NCI-H82 treated with DMSO at 0.1 percent for 48 hours (cell line): ENCODE results near the gene ZNF385B.

ENCODE experiments used
- DNase-seq: peaks from one replicate; lab custom pipeline; 2025; ENCODE audit not compliant: unreplicated experiment; lab: John Stamatoyannopoulos, UW

The ZNF385B gene

DNA sequence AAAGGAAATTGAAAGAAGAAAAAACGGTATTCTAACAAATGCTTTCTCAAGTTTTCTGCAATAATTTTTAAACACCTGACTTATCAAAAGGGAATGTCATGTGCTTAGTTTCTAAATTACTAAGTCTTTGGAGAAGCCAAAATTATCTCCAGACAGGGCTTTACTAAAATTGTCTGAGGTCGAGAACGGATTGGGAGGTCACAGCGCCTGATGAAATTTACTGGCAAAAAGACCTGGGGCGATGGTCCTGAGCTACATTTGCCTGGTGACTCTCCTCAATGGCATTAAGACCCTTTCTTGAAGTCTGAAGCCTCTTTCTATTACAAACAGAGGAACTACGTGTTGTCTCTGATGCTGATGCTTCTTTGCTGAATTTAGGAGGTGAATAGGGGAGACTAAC, 305.0 kb downstream of the ZNF385B start:
- DNase-seq = no peak

DNA sequence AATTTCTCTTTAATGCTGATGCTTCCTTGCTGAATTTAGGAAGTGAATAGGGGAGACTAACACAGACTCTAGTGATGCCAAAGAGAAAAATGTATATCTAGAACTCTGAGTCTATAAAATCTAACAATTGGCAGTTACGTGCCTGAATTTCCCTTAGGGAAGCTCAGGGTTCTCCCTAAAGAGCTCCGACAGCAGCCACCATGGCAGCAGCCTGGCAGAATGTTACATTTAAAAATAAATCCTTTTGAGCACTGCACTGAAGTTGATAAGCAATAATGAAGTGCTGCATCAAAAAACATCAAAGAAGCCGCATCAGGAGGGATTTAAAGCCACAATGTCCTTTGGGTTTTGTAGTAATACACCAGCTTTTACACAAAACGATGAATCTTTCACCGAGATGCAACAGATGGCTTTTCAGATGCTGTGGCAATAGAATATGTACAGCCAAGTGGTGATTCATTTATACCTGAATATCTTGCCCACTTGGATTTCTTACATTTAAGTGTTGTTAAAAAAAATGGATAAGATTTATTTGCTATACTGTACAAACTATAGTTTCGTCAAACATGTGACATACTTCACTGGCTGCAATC, 305.6 kb downstream of the ZNF385B start:
- DNase-seq = no peak

DNA sequence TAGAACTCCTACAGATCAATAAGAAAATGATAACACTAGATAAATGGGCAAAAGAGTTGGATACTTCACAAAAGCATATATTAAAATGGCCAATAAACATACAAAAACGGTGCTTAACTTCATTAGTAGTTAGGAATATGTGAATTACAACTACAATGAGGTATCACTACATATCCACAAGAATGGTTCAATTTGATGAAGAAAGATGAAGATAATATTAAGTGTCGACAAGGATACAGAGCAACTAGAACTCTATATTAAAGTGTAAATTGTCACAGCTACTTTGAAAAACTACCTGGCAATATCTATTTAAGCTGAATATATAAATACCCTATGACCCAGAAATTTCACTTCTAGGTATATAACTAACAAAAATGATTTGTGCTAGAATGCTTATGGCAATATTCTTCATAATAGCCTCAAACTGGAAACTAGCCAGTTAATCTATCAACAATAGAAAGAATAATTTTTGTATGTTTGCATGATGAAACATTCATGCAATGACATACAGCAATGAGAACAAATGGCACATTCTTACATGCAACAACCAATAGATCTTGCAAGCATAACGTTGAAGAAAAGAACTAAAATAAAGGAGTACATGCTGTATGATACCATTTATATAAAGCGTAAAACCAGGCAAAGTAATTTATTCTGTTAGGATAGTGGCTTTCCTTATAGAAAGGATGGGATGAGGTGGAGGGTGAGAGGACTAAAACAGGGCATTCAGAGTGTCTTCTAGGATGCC, 306.6 kb downstream of the ZNF385B start:
- no peak for DNase-seq

DNA sequence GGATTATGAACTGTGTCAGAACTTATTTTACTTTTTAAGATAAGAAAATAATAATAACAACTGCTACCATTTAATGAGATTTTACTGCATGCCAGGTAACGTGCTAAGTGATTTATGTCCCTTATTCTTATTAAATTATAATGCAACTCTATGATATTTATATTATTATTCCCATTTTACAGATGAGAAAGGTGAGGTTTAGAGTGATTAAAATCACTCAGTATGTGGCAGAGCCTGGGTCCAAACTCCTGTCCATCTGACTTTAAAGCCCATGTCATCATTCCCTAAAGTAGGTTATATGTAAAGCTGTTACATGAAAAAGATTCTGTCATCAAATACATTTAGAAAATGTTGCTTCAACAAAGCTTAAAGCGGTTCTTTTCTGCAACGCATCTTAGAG, 308.0 kb downstream of the ZNF385B start:
- DNase-seq = no peak

DNA sequence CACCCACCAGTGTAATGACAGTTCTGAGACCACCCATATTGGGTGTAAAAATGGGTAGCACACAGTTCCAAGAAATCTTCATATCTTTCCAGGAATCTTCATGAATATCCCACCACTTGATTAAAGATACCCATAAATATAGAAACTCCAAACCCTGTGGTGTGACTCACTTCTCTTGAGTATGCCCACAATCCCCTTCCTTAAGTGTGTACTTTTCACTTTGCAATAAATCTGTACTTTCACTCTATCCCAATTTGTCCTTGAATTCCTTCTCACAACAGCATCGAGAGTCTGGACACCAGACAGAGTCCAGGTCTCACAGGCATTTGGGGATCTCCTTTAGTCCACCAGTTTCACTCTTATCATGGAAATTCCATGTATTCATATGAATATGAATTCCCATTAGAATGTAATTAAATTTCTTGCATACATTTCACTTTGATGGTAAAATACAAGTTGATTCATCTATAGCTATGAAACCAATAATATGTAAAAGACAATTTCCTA, 309.8 kb downstream of the ZNF385B start:
- DNase-seq = no peak

DNA sequence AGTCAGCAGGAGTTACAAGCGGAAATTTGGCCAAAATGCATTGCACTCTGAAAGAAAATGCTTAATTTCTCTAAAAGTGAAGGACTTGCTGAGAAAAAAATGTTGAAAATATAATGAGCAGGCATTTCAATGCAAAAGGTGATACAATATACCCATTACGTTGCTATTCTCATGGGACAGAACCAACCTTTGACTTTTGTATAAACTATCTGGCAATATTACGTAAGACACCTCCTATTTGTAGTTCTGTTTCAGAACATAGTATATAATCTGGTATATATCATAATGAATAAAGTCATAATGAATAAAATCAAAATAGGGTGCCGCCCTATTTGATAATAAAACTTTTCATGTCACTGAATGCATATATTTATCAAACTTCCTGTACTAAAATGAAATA, 310.6 kb downstream of the ZNF385B start:
- no peak for DNase-seq

DNA sequence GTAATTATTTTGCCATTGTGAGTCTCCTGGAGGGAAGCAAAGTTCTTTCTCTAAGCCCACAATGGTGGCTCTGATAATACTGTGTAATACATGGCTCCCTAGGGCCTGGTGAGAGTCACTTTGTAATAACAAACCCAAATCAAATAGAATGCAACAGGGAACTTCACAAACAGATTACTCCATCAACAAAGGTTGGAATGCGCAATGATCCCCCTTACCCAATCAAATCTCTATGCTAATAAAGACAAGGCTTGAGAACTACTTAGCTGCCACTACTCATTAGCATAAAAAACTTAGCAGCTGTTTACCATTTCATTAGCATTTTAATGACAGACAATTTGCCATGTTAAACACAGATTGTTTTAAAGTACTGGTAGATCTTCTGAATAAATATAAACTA, 311.2 kb downstream of the ZNF385B start:
- no peak for DNase-seq

DNA sequence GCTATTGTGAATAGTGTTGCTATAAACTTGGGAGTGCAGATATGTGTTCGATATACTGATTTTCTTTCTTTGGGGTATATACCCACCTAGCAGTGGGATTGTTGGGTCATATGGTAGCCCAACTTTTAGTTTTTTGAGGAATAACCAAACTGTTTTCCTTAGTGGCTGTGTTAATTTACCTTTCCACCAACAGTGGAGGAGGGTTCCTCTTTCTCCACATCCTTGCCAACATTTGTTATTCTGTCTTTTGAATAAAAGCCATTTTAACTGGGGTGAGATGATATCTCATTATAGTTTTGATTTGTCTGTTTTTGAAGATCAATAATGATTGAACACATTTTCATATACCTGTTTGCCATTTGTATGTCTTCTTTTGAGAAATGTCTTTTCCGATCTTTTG, 314.8 kb downstream of the ZNF385B start:
- no peak for DNase-seq

DNA sequence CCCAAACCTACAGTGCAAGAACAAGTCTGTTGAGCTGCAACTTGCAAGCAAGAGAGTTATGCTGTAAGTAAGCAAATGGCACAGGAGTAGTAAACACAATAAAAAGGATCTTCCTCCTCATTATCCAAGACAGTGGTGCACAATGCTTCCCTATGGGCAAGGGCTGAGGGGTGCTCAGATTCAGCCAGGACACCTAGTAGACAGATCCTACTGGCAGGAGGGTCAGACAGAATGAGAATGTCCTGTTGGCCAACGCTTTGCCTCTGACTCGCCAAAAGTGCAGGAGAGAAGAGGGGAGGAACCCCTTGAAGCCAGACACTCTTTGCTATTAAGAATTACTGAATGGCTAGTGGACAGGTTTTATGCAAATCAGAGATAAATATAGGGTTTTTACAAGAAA, 316.4 kb downstream of the ZNF385B start:
- no peak for DNase-seq

DNA sequence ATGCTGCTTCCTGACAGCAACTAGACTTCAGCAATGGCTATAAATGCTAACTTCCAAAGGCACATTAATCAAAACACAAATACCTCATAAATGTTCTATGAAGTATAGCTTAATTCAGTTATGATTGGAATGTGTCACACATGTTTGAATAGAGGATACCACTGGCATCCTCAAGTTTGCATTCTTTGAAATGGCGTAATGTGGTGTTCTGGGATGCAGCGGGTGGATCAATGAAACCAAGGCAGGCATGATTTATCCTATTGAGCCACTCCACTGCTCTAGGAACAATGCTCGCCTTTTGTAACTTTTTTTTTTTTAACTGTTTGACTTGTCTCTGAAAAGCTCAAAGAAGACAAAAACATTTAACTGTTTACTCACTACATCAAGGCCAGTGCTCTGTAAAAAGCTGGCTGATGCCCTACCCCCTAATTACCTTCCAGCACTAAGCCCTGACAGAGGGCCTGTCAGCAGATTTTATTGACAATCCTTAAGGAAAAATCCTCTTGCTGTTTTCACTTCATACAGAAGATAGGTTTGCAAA, 318.0 kb downstream of the ZNF385B start:
- no peak for DNase-seq

DNA sequence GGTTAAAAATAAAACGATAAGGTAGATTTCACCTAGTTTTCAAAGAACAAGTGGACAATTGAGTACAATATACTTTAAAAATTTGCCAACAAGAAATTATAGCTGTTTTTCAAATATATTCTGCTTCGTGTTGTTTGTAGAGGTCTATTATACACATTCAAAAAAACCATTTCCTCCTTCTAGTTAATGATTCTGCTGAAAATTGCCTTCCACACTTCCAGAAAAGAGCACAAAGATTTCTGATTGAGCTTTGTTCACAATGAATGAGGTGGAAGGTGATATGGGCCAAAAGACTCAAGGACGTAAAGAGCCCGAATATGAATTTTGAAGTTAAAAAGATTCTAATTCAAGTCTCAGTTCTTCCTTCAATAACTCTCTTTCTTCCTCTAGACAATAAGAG, 319.8 kb downstream of the ZNF385B start:
- no peak for DNase-seq

DNA sequence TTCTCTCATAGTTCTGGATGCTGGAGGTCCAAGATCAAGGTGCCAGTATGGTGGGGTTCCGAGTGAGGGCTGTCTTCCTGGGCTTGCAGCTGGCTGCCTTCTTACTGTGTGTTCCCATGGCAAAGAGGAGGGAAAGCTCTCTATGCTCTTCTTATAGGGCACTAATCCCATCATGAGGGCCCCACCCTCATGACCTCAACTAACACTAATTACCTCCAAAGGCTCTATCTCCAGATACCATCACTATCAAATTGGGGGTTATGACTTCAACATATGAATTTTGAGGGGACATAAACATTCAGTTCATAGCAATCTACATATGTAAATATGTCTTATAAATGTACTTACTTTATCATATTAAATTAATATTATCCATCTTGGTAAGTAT, 322.3 kb downstream of the ZNF385B start:
- no peak for DNase-seq

DNA sequence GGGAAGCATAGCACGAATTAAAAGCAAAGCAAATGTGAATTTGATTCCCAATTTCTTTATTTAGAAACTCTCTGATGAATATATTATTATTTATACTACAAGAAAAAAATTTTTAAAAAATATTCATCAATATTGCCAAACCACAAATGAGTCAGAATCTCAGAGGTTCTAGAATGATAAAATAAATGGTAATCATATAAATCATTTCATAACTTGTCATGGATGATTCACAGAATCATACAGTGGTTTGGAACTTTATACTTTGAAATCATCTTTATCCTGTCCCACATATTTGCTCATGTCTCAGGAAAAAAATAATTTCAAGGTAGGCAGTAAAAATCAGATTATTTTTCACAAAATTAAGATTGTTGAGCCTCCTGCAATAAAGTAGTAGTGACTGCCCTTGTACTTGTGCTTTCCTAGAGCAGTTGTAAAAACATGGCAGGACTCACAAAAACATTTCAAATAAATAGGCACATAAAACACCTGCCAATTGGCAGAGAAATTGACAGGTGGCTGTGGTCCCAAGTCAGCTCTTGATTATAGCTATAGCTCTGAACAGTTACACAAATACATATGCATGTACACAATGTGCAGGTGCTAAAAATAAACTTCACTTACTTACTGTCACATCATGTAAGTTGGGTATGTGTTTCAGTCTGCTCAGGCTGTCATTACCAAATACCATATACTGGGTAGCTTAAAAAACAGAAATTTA, 322.8 kb downstream of the ZNF385B start:
- no peak for DNase-seq

DNA sequence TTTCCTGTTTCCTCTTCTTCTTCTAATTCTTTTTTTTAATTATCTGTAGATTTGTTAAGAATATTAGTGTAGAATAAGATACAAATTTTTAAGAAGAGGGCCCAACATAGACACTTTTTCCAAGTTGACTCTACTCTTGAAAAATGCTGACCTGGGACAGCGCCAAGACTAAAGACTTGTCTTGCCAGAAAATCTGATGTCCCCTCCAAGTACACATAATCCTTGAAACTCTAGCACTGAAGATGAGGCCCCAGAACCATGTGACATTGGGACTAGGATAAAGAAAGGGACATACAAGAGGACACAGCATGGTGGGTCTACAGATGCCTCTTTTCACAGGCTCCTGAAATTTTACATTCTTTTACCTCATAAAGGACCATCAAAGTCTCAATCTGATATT, 325.2 kb downstream of the ZNF385B start:
- DNase-seq = no peak

DNA sequence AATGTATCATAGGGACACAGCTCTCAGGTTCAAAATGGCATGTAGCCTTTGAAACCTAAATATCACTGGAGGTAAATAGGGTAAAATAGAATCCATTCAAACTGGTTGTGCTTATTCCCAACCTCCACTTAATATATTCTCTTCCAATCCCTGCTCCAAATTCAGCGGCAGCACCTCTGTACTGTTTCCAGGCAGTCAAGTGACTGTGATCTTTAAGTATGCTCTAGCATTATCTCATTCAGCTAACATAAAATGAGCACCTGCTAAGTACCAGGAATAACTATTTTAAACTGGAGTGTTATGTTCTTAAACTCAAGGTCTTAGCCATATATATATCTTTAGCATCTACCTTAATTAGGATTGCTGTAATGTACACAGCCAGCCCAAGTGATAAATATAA, 327.5 kb downstream of the ZNF385B start:
- no peak for DNase-seq

DNA sequence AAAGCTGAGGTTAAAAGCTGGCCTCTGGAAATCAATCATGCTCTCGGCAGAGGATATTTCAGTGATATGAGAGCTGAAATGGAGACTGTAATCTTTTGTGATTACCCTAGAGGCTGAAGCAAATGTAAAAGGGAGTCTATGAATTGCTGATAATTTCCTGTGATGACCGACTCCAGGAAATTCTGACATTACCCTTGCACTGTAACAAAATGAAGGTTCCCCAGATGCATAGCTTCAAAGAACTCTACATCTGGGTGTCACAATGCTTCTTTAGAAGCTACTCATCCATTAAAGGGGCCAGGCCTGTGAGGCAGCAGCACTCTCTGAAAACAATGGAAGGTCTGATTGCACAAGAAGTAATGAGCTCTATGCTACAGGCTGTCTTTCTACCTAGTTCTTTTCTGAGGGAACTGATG, 328.5 kb downstream of the ZNF385B start:
- DNase-seq = no peak

DNA sequence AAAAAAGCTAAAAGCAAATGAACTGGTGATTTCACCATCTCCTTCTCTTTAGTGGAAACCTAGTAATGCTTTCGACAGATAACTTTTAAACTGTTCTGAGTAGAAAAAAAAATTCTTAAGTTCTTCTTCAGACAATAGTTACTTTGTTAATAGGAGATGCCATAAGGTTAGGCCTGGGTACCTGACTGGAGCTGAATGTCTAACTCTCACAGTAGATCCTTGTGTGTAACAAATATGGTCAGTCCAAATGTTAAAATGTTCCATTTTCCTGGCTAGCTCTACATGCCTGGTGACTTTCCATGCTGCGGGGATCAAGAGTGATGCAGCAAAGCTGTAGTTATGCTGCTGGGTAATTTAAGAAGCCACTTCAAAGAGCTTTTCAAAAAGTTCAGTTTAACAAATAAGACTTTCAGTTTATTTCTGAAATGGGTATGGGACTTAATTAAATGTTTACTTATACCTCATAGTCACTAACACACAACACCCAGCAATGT, 332.8 kb downstream of the ZNF385B start:
- no peak for DNase-seq

DNA sequence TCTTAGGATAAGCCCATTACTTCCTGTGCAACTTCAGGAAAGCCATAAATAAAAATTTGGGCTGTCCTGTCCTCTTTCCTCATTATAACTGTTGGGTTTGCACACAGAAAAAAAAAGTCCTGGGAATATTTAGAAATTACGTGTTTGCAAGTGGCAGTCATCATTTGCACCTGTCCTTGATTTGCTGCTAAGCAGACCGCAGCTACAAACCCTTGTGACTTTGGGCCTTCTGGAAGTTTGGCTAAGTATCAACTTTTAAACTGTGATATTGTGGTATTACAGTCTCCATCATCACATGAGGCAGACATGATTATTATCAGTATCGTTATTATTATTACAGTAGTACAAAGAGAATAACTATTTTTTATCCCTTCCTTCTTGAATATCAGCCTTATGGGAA, 336.1 kb downstream of the ZNF385B start:
- no peak for DNase-seq

DNA sequence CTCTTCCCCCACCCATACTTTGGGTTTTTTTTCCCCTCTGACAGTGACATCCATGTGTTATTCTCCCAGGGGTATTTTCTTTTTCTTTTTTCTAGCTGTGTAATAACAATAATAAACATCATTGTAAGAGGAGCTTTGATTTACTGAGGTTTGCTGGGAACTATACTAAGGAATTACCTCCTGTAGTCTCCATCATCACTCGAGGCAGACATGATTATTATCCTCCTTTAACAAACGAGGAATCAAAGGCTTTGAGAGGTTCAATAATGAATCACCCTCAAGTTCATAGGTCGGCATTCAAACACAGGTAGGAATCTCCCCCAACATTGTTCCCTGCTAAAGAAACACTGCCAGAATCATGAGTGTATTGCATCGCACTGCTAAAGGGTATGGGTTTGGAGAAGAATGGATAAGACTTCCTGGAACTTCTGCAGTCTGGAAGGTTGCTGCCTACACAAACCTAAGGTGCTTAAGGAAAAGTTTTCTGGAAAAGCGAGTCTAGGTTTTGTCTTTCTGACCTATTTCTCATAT, 336.5 kb downstream of the ZNF385B start:
- DNase-seq = no peak

DNA sequence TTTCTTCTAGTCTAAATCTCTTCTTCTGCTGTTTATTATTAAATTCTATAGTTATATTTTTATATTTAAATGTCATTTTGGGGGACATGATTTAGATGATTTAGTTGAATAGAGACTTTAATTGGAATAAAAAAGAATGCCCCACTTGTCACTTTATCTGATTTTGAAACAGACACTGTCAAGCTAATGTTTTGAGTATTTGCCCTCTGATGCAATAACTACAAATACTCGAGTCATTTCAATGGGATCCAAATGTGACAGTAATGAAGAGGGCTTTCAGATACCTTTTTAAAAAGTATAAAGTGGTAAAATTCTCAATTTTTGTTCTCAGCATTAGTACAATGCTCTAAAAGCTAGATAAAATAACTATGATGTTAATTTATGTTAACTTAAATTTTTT, 339.5 kb downstream of the ZNF385B start:
- DNase-seq = no peak

DNA sequence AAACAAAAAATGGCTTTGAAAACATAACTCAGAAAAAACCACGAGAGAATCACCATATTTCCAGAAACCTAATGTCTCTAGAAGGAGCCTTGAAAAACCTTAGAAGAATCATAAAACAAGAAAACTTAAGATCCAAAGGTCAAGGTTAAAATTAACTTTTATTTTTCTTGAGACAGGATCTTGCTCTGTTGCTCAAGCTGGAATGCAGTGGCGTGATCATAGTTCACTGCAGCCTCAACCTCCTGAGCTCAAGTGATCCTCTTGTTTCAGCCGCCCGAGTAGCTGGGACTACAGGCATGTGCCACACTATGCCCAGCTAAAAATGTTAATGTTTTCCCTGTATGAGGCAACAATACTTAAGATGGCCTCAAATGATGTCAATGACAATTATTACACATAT, 342.6 kb downstream of the ZNF385B start:
- DNase-seq = no peak

DNA sequence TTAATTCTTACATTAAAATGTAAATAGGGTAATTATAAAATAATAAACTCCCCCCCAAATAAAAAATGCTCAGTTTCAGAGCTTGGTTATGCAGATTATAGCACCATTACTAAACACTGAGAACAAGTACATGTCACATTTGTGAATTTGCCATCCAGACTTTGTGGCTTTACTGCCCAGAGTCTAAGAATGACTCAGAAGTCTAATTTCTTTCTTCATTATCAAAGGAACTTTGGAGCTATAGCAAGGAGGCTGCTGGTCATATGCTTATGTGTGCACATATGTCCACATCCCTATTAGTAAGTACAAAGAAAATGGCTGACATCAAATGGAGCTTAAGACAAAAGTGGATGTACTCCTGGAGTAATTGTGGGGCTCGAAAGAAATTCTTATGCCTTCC, 348.2 kb downstream of the ZNF385B start:
- DNase-seq = no peak
